Esophagus muscularis mucosa (tissue), 4 donors: ENCODE measurements around the gene IGF1R. TPM values are rescaled to one million over a fixed set of nuclear protein-coding genes. Genes with fewer than 3 reads are reported as not detected.

Source experiments
- DNase-seq: peaks from one replicate; pipeline ENCODE4 v3.0.0-alpha.2; 2017; ENCODE audit errors: extremely low spot score
- H3K27ac ChIP-seq, 4 donors: fragments of 200-600 bp; sonication (generic); replicated peaks in 1 of 4; 1 replicate in 3 of 4; 2 replicates in 1 of 4; pipeline ENCODE4 v1.5.1; 2016 to 2019; ENCODE audit warnings: mild to moderate bottlenecking in 1 of 4
- H3K27me3 ChIP-seq, 4 donors: fragments of 200-600 bp; sonication (generic); one replicate each; pipeline versions ENCODE4 v1.5.1 to v1.6.0; 2016 to 2019
- H3K36me3 ChIP-seq, 4 donors: fragments of 200-600 bp; sonication (generic); one replicate each; pipeline ENCODE4 v1.5.1; 2016 to 2019
- H3K4me1 ChIP-seq, 4 donors: fragments of 200-600 bp; sonication (generic); one replicate each; pipeline ENCODE4 v1.5.1; 2016 to 2019
- H3K4me3 ChIP-seq, 4 donors: fragments of 200-600 bp; sonication (generic); 1 replicate in 2 of 4; 2 replicates in 2 of 4; pipeline ENCODE4 v1.5.1; 2016 to 2019; ENCODE audit warnings: mild to moderate bottlenecking in 4 of 4, moderate library complexity in 1 of 4
- H3K9me3 ChIP-seq, 4 donors: fragments of 200-600 bp; sonication (generic); 1 replicate in 3 of 4; 2 replicates in 1 of 4; pipeline ENCODE4 v1.5.1; 2016 to 2019
- CTCF ChIP-seq, 3 experiments: fragments of 200-600 bp in 2 of 3; fragments of 450-650 bp in 1 of 3; sonication (generic) in 2 of 3; IDR thresholded peaks; one replicate each; pipeline ENCODE4 v1.5.1; 2017 to 2019; ENCODE audit warnings: antibody characterized with exemption in 3 of 3, mild to moderate bottlenecking in 2 of 3, moderate library complexity in 1 of 3
- EP300 ChIP-seq: sonication (generic); formaldehyde crosslinking; IDR thresholded peaks from one replicate; pipeline ENCODE4 v1.6.1; 2017; ENCODE audit warnings: antibody characterized with exemption
- POLR2A ChIP-seq: fragments of 450-650 bp; IDR thresholded peaks from one replicate; pipeline ENCODE4 v1.6.1; 2017; ENCODE audit warnings: antibody characterized with exemption, moderate library complexity, mild to moderate bottlenecking, low read depth
- POLR2AphosphoS5 ChIP-seq, 2 donors: sonication (generic); formaldehyde crosslinking; IDR thresholded peaks; one replicate each; pipeline ENCODE4 v1.6.1; 2017; ENCODE audit warnings: antibody characterized with exemption in 2 of 2
- WGBS: methylation state at CpG from one replicate; pipeline ENCODE4 v1.1.5; 2018; 5-methylcytosine and 5-hydroxymethylcytosine counted together
- intact Hi-C: fragments of 100-400 bp; cut with DNase I; formaldehyde crosslinking; loops from one replicate; pipeline ENCODE4 v1.15.1; 2023
- total RNA-seq, 4 donors: library from RNA; depleted of rRNA; stranded (reverse); fragments of >200 nt; gene quantifications; one replicate each; pipeline versions ENCODE4 v1.1.0 to v1.2.1, GENCODE V29; 2016

Gene IGF1R
- total RNA-seq, 4 donors from 2014 or later: 33.6 to 95.3 (median 49.7) TPM

DNA sequence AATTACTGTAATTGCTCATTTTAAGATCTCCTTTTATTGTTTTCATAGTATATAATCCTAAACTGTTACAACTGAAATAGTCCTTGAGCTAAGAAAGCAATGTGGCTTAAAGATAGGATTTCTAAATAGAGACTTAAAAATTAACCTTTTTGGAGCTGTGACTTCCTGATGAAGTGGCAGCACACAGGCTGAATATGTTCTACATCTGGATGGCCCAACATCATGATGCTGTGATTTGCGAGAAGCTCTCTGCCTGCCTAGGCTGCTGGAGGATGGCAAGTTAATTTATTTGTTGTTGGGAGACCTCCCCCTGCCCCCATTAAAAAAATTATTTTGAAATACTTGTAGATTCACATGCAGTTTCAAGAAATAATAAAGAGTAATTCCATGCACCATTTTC, 134.5 kb downstream of the IGF1R start:
- Histone ChIP-seq H3K4me3 (no peak overlapping the region), H3K9me3 (no peaks in the 10 kb centered on the region), H3K27ac (no peak overlapping the region), H3K36me3 (no peaks in the 10 kb centered on the region), H3K4me1 (peaks cover 20 to 54% (median 31%) of the 10 kb centered on the region in 4 donors), H3K27me3 (no peaks in the 10 kb centered on the region)
- 95% methylated on average over 1 of the region's 1 CpG for WGBS
- TF ChIP-seq EP300 (no peak), CTCF (IDR thresholded peaks at IDR 0.05) (no peak), POLR2AphosphoS5 (IDR thresholded peaks at IDR 0.05) (no peak), POLR2A (no peak)
- intact Hi-C loops: no loop called here
- no peak for DNase-seq

DNA sequence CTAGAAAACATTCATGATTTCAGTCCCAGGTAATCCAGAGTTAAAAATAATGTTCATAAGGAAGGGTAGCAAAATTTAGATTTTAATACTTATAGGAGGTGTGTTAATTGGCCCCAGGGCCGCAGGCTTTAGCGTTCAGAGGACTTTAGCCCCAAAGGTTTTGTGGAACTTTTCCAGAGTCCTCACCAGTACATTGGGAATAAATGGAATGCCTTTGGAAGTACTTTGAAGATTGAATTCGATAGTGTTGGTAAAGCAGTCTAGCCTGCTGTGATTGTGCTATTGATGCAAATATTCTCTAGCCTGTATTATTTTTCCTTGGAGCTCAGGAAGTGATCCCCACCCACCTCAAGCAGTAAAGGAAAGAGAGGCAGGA, 137.1 kb downstream of the IGF1R start:
- no peak for DNase-seq
- Histone ChIP-seq H3K4me1 (peaks cover 0 to 57% (median 36%) of the 10 kb centered on the region in 4 donors), H3K9me3 (no peaks in the 10 kb centered on the region), H3K36me3 (no peaks in the 10 kb centered on the region), H3K27ac (no peak overlapping the region), H3K27me3 (no peaks in the 10 kb centered on the region), H3K4me3 (no peak overlapping the region)
- intact Hi-C loops: no loop called here
- TF ChIP-seq POLR2AphosphoS5 (IDR thresholded peaks at IDR 0.05) (no peak), CTCF (IDR thresholded peaks at IDR 0.05) (no peak), EP300 (no peak), POLR2A (no peak)
- WGBS: 91% methylated on average over 3 of the region's 3 CpGs

DNA sequence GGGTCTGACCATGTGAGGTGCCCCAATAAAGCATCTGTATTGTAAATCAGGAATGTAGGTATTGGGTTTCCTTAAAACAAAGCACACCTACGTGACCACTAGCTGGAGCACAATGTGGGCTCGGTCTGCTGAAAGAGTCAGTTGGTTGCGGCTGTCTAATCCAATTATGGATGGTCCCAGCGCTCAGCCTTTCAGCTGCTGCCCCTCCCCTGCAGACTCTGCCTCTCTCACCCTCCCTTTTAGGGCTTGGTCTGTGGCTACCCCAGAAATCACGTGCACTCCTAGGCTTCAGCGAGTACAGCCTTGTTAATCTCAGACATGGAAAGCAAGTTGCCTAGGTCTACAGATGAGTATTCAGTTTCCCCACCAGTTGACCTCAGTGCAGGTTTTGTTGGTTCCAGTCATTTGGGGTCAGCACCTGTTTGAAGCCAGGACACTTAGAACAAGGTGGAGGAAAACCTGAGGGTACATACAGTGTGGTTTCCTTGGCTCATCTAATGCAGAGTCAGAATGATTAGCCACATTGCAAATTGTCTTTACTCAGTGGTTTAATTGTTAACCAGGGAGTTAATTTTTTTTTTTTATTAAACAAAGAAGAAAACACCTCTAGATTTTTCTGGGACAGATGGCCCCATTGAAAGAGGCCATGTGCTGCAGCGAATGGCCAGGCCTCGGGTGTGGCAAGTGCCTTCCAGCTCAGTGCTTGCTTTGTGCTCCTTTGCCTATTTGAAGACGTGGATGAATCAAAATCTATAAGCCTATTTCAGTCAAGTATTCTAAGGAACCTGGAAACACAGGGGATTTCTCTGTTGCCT, 137.7 kb downstream of the IGF1R start:
- WGBS: 91% methylated on average over 9 of the region's 9 CpGs
- Histone ChIP-seq H3K4me3 (no peak overlapping the region), H3K4me1 (peaks cover 0 to 60% (median 38%) of the 10 kb centered on the region in 4 donors), H3K27me3 (no peaks in the 10 kb centered on the region), H3K36me3 (no peaks in the 10 kb centered on the region), H3K9me3 (no peaks in the 10 kb centered on the region), H3K27ac (no peak overlapping the region)
- no peak for DNase-seq
- TF ChIP-seq POLR2AphosphoS5 (IDR thresholded peaks at IDR 0.05): no peak
- no peak for TF ChIP-seq POLR2A
- no peak for TF ChIP-seq EP300
- TF ChIP-seq CTCF (IDR thresholded peaks at IDR 0.05): no peak
- intact Hi-C loops: no loop called here

- H3K36me3 ChIP-seq: no peaks in the 10 kb centered on the region
- no peaks in the 10 kb centered on the region for H3K9me3 ChIP-seq
- no peak overlapping the region for H3K27ac ChIP-seq
- H3K4me3 ChIP-seq: no peak overlapping the region
- no peaks in the 10 kb centered on the region for H3K27me3 ChIP-seq
- intact Hi-C loops: no loop called here
- H3K4me1 ChIP-seq: peaks cover 0 to 60% (median 39%) of the 10 kb centered on the region in 4 donors
- TF ChIP-seq POLR2AphosphoS5 (IDR thresholded peaks at IDR 0.05) (no peak), CTCF (IDR thresholded peaks at IDR 0.05) (no peak), POLR2A (no peak), EP300 (no peak)
- WGBS: 92% methylated on average over 9 of the region's 9 CpGs
- DNase-seq: no peak
Observed at GRCh38 chr15:98786717-98787116, 138.4 kb downstream of the IGF1R start.

DNA sequence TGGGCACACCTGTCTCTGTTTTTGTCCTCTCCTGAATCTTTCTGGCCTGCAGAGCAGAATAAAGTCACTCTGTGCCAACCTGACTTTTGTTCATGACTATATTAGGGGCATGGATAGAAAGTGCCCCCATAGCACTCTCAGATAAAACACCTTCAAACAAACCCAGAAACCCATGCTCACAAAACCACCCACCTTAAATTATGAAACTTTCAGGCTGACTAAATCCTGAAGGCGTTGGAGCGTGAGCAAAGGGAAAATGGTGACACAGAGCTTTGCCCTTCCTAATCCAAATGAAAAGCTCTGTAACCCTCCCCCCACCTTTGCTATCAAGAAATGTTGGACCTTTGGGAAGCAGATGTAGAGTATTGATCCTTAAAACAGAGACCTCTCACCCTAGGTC, 138.9 kb downstream of the IGF1R start:
- no peaks in the 10 kb centered on the region for H3K36me3 ChIP-seq
- no peak for DNase-seq
- H3K4me1 ChIP-seq: peaks cover 0 to 65% (median 42%) of the 10 kb centered on the region in 4 donors
- H3K27ac ChIP-seq: no peak overlapping the region
- intact Hi-C loops: no loop called here
- no peak overlapping the region for H3K4me3 ChIP-seq
- H3K27me3 ChIP-seq: no peaks in the 10 kb centered on the region
- no peak for TF ChIP-seq POLR2AphosphoS5 (IDR thresholded peaks at IDR 0.05)
- 95% methylated on average over 2 of the region's 2 CpGs for WGBS
- no peaks in the 10 kb centered on the region for H3K9me3 ChIP-seq
